Measurements from ENCODE around the gene ACAD8.

- TF ChIP-seq, protein P1, sequence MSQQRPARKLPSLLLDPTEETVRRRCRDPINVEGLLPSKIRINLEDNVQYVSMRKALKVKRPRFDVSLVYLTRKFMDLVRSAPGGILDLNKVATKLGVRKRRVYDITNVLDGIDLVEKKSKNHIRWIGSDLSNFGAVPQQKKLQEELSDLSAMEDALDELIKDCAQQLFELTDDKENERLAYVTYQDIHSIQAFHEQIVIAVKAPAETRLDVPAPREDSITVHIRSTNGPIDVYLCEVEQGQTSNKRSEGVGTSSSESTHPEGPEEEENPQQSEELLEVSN (IDR thresholded peaks at IDR 0.05), result no peak
- no peak for TF ChIP-seq POLR2AphosphoS5 (IDR thresholded peaks at IDR 0.05; ENCODE audit: low read depth, low read length)
- TF ChIP-seq HDAC2 (IDR thresholded peaks at IDR 0.05; ENCODE audit: borderline replicate concordance in 1 of 2, low read depth in 2 of 2, low read length in 2 of 2), result no peak
- no peak for TF ChIP-seq GTF2F1 (IDR thresholded peaks at IDR 0.05; ENCODE audit: borderline replicate concordance, low read depth, low read length)
- TF ChIP-seq ZNF274 (IDR thresholded peaks at IDR 0.05; ENCODE audit: borderline replicate concordance, extremely low read depth, low read length), result no peak
- TF ChIP-seq, protein P2, sequence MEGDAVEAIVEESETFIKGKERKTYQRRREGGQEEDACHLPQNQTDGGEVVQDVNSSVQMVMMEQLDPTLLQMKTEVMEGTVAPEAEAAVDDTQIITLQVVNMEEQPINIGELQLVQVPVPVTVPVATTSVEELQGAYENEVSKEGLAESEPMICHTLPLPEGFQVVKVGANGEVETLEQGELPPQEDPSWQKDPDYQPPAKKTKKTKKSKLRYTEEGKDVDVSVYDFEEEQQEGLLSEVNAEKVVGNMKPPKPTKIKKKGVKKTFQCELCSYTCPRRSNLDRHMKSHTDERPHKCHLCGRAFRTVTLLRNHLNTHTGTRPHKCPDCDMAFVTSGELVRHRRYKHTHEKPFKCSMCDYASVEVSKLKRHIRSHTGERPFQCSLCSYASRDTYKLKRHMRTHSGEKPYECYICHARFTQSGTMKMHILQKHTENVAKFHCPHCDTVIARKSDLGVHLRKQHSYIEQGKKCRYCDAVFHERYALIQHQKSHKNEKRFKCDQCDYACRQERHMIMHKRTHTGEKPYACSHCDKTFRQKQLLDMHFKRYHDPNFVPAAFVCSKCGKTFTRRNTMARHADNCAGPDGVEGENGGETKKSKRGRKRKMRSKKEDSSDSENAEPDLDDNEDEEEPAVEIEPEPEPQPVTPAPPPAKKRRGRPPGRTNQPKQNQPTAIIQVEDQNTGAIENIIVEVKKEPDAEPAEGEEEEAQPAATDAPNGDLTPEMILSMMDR (IDR thresholded peaks at IDR 0.05; ENCODE audit: control extremely low read depth in 1 of 3, insufficient read depth in 1 of 3, low read depth in 1 of 3, low read length in 3 of 3), result no peak
- no peak for TF ChIP-seq BRCA1 (IDR thresholded peaks at IDR 0.05; ENCODE audit: low read depth, low read length)
- TF ChIP-seq POLR2A (IDR thresholded peaks at IDR 0.05; ENCODE audit: control extremely low read depth in 1 of 2, low read depth in 2 of 2, low read length in 2 of 2), result no peak
- TF ChIP-seq SRF (IDR thresholded peaks at IDR 0.05; ENCODE audit: low read depth, low read length), result no peak
- TF ChIP-seq YY1 (IDR thresholded peaks at IDR 0.05; ENCODE audit: low read depth, low read length), result no peak
- TF ChIP-seq, protein P3, sequence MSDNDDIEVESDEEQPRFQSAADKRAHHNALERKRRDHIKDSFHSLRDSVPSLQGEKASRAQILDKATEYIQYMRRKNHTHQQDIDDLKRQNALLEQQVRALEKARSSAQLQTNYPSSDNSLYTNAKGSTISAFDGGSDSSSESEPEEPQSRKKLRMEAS (IDR thresholded peaks at IDR 0.05), result no peak
- TF ChIP-seq RAD21 (IDR thresholded peaks at IDR 0.05 in 1 of 2, conservative IDR thresholded peaks at IDR 0.05 in 1 of 2; ENCODE audit: low read depth in 2 of 2, low read length in 2 of 2), result no peak
- no peak for TF ChIP-seq GABPA (IDR thresholded peaks at IDR 0.05; ENCODE audit: borderline replicate concordance, insufficient read depth, low read length)
Measured at GRCh38 chr11:134246100-134246499, 7.3 kb upstream of the ACAD8 start.

Measured in H1 (cell line).